ENCODE data around the gene MBTPS1.

Gene MBTPS1

DNA sequence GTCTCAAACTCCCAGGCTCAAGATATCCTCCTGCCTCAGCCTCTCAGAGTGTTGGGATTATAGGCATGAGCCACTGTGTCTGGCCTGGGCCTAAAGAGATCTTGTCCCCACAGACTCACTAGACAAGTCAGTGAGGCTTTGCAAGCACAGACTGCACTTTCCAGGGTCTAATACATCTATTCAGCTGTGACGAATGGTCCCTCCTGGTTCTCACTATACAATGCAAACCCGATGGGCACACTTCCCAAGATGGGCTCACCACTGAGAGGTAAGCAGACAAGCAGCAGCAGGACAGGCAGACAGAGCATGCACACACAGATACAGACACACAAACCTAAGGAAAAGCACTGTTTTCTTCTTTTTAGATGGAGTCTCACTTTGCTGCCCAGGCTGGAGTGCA is 8.8 kb downstream of the MBTPS1 start:
- DNase-seq (ENCODE audit: low spot score), result no peak
- TF ChIP-seq, protein P1, sequence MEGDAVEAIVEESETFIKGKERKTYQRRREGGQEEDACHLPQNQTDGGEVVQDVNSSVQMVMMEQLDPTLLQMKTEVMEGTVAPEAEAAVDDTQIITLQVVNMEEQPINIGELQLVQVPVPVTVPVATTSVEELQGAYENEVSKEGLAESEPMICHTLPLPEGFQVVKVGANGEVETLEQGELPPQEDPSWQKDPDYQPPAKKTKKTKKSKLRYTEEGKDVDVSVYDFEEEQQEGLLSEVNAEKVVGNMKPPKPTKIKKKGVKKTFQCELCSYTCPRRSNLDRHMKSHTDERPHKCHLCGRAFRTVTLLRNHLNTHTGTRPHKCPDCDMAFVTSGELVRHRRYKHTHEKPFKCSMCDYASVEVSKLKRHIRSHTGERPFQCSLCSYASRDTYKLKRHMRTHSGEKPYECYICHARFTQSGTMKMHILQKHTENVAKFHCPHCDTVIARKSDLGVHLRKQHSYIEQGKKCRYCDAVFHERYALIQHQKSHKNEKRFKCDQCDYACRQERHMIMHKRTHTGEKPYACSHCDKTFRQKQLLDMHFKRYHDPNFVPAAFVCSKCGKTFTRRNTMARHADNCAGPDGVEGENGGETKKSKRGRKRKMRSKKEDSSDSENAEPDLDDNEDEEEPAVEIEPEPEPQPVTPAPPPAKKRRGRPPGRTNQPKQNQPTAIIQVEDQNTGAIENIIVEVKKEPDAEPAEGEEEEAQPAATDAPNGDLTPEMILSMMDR (IDR thresholded peaks at IDR 0.05; ENCODE audit: extremely low read depth, missing control alignments), result no peak

DNA sequence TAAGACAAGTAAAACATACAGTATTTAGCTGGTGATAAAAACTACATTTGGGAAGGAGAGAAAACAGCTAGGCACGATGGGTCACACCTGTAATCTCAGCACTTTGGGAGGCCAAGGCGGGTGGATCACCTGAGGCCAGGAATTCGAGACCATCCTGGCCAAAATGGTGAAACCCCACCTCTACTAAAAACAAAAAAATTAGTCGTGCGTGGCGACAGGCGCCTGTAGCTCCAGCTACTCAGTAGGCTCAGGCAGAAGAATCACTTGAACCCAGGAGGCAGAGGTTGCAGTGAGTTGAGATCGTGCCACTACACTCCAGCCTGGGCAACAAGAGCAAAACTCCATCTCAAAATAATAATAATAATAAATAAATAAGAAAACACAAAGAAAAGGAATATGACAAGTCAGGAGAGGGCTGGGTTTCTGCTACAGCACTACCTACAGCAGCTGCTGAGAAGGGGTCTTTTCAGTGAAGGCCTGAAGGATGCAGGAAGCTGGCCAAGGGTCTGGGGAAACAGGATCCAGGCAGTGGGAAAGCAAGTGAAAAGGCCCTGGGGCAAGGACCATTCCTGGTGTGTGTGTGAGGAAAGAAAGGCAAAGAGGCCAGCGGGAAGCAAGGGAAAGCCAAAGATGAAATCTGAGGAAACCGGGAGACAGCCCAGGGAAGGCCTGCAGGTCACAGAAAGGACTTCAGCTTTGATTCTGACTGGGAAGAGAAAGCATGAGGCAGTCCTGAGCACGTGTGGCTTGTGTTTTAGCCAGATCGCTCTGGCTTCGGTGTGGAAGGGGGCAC is 10.6 kb downstream of the MBTPS1 start:
- TF ChIP-seq, protein P1 (IDR thresholded peaks at IDR 0.05; ENCODE audit: extremely low read depth, missing control alignments), result no peak
- no peak for DNase-seq (ENCODE audit: low spot score)

DNA sequence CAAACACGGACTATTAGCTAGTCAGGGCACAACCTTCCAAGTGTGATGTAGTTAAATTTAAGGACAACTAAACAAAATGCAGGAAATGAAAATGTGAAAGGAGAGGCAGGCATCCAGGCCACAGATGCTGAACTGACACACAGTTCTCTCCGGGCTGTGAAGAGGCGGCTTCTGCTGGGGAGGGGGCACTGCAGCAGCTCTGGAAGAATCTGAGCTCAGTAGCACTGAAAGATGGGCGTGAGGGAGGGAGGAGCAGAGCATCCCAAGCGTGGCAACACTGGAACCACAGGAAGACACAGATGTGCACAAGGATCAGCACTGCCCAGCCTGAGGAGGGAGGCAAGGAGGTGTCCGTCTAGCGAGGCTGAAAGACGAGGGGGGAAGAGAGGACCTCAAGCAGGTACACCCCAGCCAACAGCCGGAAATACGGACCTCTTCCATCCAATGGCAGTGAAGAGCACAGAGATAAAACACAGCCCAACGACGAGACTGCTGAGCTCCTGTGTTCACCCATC is 11.4 kb downstream of the MBTPS1 start:
- TF ChIP-seq, protein P1 (IDR thresholded peaks at IDR 0.05; ENCODE audit: extremely low read depth, missing control alignments), result no peak
- DNase-seq (ENCODE audit: low spot score), result no peak

DNA sequence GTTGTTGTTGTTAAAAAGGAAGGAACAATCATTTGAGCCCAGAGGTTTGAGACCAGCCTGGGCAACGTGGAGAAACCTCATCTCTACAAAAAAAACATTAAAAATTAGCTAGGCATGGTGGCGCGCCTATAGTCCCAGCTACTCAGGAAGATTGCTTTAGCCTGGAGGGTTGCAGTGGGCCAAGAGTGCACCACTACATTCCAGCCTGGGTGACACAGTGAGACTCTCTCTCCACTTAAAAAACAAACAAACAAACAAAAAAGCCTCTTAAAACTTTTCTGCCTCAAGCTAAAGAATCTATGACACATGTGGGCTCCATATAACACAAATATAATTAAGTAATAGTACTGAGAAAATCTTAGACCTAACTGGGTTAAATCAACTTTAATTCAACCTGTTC is 12.5 kb downstream of the MBTPS1 start:
- TF ChIP-seq, protein P1 (IDR thresholded peaks at IDR 0.05; ENCODE audit: extremely low read depth, missing control alignments), result no peak

DNA sequence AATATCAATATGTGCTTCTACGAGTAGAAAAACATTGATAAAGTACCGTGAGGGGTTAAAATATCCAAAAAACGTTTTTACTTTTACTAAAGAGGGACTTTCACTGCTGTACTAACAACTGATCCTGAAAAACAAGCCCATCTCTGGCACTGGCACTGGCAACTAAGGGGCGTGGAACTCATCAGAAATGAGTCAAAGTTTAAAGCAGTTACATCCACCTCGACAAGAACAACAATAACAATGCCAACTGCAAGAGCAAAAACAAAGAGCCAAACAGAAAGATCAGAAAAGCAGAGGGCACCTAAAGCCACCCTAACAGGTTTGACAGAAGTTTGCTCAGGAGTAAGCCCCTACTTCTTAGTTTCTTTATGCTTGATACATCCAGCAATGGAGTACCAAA is 13.1 kb downstream of the MBTPS1 start:
- TF ChIP-seq, protein P1 (IDR thresholded peaks at IDR 0.05; ENCODE audit: extremely low read depth, missing control alignments), result no peak

More for the DNA sequence above, 12.5 kb downstream of the MBTPS1 start:
- DNase-seq (ENCODE audit: low spot score), result no peak

DNA sequence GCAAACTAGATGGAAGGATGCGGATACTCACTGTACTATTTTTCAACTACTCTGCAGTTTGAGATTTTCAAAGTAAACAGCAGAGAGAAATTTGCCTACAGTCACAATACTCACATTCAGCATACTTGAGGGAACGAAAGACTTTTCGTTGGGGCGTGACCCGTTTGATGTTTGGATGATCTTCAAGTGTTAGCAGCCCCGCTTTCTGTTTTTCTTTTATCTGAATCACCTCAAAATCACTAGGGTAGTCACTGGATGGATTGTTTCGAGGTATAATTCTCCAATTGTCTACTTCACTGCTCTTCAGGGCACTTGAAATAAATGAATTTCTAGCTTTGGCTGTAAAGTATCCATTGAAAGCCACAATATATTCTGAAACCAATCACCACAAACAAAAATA is 17.8 kb downstream of the MBTPS1 start:
- no peak for DNase-seq (ENCODE audit: low spot score)
- TF ChIP-seq, protein P1 (IDR thresholded peaks at IDR 0.05; ENCODE audit: extremely low read depth, missing control alignments), result no peak

More for the DNA sequence above, 13.1 kb downstream of the MBTPS1 start:
- no peak for DNase-seq (ENCODE audit: low spot score)

DNA sequence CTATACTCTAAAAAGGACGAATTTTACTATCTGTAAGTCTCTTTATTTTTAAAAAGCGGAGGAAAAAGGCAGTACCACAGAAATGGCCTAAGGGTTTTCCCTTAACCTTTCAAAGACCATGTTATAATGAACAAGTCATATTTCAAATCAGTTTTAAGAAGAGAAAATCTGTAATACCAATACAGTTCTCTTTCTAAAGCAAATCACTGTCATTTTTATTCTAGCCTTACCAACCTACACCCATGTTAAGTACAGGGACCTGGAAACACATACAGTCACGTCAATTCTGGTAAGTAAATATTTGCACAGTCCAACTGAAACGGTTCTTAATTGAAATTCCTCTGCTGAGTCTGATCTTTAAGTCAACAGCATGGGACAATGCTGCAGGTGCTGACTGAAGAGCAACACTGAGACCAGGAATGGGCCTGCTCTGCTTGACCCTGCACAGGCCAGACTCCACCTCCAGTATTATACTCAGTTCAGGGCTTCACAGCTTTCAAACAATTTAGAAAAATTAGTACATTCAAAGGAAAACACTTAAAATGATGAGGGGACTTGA is 20.2 kb downstream of the MBTPS1 start:
- TF ChIP-seq, protein P1 (IDR thresholded peaks at IDR 0.05; ENCODE audit: extremely low read depth, missing control alignments), result no peak
- no peak for DNase-seq (ENCODE audit: low spot score)

Data from GM20000 (cell line).